Measurements from ENCODE around the gene NEU4. TPM values are rescaled to one million over a fixed set of nuclear protein-coding genes. Genes with fewer than 3 reads are reported as not detected.

Gene NEU4
- total and polyA plus RNA-seq, 2 donors from 2014 or later = 0.76 to 2.8 TPM

DNA sequence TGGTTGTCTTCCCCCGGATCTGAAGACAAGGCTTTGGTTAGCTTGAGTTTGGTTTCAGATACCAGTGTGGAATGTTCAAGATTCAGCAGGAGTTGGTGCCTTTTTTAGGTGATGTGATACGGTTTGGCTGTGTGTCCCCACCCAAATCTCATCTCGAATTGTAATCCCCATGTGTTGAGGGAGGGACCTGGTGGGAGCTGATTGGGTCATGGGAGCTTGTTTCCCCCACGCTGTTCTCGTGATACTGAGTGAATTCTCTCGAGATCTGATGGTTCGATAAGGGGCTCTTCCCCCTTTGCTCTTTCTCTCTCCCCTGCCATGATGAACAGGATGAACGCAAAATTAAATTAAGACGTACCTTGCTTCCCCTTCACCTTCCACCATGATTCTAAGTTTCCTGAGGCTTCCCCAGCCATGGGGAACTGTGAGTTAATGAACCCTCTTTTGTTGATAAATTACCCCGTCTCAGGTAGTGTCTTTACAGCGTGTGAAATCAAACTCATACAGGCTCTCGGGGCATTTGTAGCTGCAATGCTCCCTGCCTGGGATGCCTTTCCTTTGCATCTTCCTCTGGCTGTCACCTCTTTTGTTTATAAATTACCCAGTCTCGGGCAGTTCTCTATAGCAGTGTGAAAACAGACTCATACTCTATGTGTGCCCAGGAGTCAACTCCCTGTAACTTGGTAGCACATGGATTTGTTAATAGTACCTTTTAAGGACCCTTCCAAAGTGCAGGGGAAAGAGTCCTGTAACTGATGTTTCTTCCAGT, 28.4 kb downstream of the NEU4 start:
- intact Hi-C loops (cut with DNase I) = no loop called here
- no peak for FAIRE-seq
- Histone ChIP-seq H3K9me3 (ENCODE audit: control insufficient read depth in 2 of 3, insufficient read depth in 1 of 3, low read length in 3 of 3) (no peaks in the 10 kb centered on the region), H3K36me3 (ENCODE audit: control insufficient read depth in 2 of 3, insufficient read depth in 3 of 3, low read length in 3 of 3) (no peaks in the 10 kb centered on the region), H3K9ac (ENCODE audit: low read length in 3 of 3) (no peak overlapping the region), H3K4me1 (ENCODE audit: control insufficient read depth in 2 of 3, insufficient read depth in 2 of 3, low read depth in 1 of 3, low read length in 3 of 3) (no peaks in the 10 kb centered on the region), H3K27me3 (ENCODE audit: control insufficient read depth, insufficient read depth, low read length) (no peaks in the 10 kb centered on the region), H3K4me3 (ENCODE audit: low read length in 3 of 3) (no peak overlapping the region), H3K27ac (ENCODE audit: low read depth in 2 of 2, low read length in 2 of 2) (no peak overlapping the region)
- DNase-seq = no peak
- TF ChIP-seq, protein P1, sequence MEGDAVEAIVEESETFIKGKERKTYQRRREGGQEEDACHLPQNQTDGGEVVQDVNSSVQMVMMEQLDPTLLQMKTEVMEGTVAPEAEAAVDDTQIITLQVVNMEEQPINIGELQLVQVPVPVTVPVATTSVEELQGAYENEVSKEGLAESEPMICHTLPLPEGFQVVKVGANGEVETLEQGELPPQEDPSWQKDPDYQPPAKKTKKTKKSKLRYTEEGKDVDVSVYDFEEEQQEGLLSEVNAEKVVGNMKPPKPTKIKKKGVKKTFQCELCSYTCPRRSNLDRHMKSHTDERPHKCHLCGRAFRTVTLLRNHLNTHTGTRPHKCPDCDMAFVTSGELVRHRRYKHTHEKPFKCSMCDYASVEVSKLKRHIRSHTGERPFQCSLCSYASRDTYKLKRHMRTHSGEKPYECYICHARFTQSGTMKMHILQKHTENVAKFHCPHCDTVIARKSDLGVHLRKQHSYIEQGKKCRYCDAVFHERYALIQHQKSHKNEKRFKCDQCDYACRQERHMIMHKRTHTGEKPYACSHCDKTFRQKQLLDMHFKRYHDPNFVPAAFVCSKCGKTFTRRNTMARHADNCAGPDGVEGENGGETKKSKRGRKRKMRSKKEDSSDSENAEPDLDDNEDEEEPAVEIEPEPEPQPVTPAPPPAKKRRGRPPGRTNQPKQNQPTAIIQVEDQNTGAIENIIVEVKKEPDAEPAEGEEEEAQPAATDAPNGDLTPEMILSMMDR (IDR thresholded peaks at IDR 0.05; ENCODE audit: borderline replicate concordance, extremely low read depth, insufficient read depth) = no peak

DNA sequence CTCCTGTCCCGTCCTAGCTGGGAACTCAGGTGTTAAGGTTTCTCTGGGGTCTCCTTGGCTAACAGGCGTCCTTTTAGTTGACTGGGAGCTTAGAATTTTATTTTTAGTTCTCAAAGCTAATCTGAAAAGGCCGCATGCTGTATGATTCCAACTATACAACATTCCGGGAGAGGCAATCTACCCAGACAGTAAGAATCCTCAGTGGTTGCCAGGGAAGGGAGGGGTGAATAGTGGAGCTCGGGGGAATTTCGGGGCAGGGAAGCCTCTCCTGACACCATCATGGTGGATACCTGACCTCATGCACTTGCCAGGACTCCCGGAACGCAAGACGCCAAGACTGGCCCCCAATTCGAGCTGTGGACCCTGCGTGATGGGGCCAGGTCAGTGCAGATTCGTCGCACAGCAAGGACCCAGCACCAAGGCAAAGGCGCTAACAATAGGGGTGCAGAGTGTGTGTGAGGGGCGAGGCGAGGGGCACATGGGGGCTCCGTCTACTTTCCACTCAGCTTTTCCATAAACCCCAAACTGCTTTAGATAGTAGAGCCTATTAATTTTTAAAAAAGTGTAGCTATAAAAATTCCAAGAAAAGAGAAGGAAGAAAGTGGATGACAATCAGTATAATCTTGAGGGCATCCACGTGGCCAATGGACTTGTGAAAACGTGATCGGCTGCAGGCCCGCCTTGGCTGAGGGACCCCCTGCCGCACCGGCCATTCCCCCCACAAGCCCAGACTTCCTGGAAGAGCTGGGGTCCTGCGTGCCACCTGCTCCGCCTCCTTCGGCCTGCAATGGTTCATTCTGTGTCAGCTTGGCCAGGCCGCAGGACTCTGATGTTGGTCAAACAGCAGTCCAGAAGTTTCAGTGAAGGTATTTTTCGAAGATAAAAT, 32.4 kb downstream of the NEU4 start:
- TF ChIP-seq, protein P1 (IDR thresholded peaks at IDR 0.05; ENCODE audit: borderline replicate concordance, extremely low read depth, insufficient read depth) = no peak
- FAIRE-seq (no peak), DNase-seq (no peak)
- Histone ChIP-seq H3K9ac (ENCODE audit: low read length in 3 of 3) (no peak overlapping the region), H3K27me3 (ENCODE audit: control insufficient read depth, insufficient read depth, low read length) (no peaks in the 10 kb centered on the region), H3K36me3 (ENCODE audit: control insufficient read depth in 2 of 3, insufficient read depth in 3 of 3, low read length in 3 of 3) (no peaks in the 10 kb centered on the region), H3K4me3 (ENCODE audit: low read length in 3 of 3) (no peak overlapping the region), H3K4me1 (ENCODE audit: control insufficient read depth in 2 of 3, insufficient read depth in 2 of 3, low read depth in 1 of 3, low read length in 3 of 3) (peaks cover 0 to 8% (median 0%) of the 10 kb centered on the region in 3 donors), H3K9me3 (ENCODE audit: control insufficient read depth in 2 of 3, insufficient read depth in 1 of 3, low read length in 3 of 3) (no peaks in the 10 kb centered on the region), H3K27ac (ENCODE audit: low read depth in 2 of 2, low read length in 2 of 2) (no peak overlapping the region)
- intact Hi-C loops (cut with DNase I) = no loop called here

DNA sequence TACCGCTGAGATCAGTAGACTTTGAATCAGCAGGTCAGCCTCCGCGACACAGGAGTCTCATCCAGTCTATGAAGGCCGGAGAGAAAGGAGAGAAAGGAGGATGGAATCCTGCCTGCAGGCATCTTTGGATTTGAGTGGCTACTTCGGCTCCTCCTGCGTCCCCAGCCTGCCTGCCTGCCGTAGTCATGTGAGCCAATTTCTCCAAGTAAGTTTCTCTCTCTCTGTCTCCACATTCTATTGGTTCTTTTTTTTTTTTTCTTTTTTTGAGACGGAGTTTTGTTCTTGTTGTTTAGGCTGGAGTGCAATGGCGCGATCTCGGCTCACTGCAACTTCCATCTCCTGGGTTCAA, 33.0 kb downstream of the NEU4 start:
- intact Hi-C loops (cut with DNase I) = no loop called here
- no peaks in the 10 kb centered on the region for H3K27me3 ChIP-seq (ENCODE audit: control insufficient read depth, insufficient read depth, low read length)
- no peak overlapping the region for H3K9ac ChIP-seq (ENCODE audit: low read length in 3 of 3)
- TF ChIP-seq, protein P1 (IDR thresholded peaks at IDR 0.05; ENCODE audit: borderline replicate concordance, extremely low read depth, insufficient read depth) = no peak
- DNase-seq (no peak), FAIRE-seq (no peak)
- no peaks in the 10 kb centered on the region for H3K36me3 ChIP-seq (ENCODE audit: control insufficient read depth in 2 of 3, insufficient read depth in 3 of 3, low read length in 3 of 3)
- no peak overlapping the region for H3K4me3 ChIP-seq (ENCODE audit: low read length in 3 of 3)
- H3K9me3 ChIP-seq (ENCODE audit: control insufficient read depth in 2 of 3, insufficient read depth in 1 of 3, low read length in 3 of 3) = no peaks in the 10 kb centered on the region
- H3K27ac ChIP-seq (ENCODE audit: low read depth in 2 of 2, low read length in 2 of 2) = no peak overlapping the region
- peaks cover 0 to 8% (median 0%) of the 10 kb centered on the region in 3 donors for H3K4me1 ChIP-seq (ENCODE audit: control insufficient read depth in 2 of 3, insufficient read depth in 2 of 3, low read depth in 1 of 3, low read length in 3 of 3)

All from kidney (tissue), 14 donors.